Measurements from ENCODE around the gene GUCY2C.
"Not testable (repeated sequence)": the region's sequence is repeated elsewhere in the genome, so short reads cannot be mapped to it uniquely, and the experiment has no call there.

The GUCY2C gene

GRCh38 chr12:14696265-14696741 is at the start of gene GUCY2C:
Gene GUCY2C, minus strand, starts transcription at chr12:14696599. Its CDS starts 151 bp downstream, at chr12:14696448.
- Mint-ChIP-seq H3K4me3 (no peak within 1 kb of the TSS), H3K4me1 (peaks cover 4% of the 10 kb centered on the region), H3K9me3 (peaks cover 5% of the 10 kb centered on the region), H3K27me3 (ENCODE audit: low read depth, poor library complexity) (peaks cover 7% of the 10 kb centered on the region), H3K27ac (peak within 1 kb of the TSS; percentile 70), H3K36me3 (ENCODE audit: low read depth) (no peaks in the 10 kb centered on the region)
- no peak for DNase-seq
- TF ChIP-seq CTCF (IDR thresholded peaks at IDR 0.05) = no peak

- DNase-seq = no peak
- Mint-ChIP-seq H3K27me3 (ENCODE audit: low read depth, poor library complexity) (no peaks in the 10 kb centered on the region), H3K9me3 (peaks cover 63% of the 10 kb centered on the region), H3K4me3 (no peak overlapping the region), H3K27ac (no peak overlapping the region), H3K4me1 (no peaks in the 10 kb centered on the region), H3K36me3 (ENCODE audit: low read depth) (peaks cover 58% of the 10 kb centered on the region)
- no peak for TF ChIP-seq CTCF (IDR thresholded peaks at IDR 0.05)
Measured at GRCh38 chr12:14743061-14743460, 46.7 kb upstream of the GUCY2C start.

GRCh38 chr12:14741942-14742341 is 45.5 kb upstream of the GUCY2C start:
- Mint-ChIP-seq H3K36me3 (ENCODE audit: low read depth) (peaks cover 52% of the 10 kb centered on the region), H3K4me3 (no peak overlapping the region)

GRCh38 chr12:14741153-14741552 is 44.8 kb upstream of the GUCY2C start:
- Mint-ChIP-seq H3K4me3 (no peak overlapping the region), H3K27me3 (ENCODE audit: low read depth, poor library complexity) (no peaks in the 10 kb centered on the region), H3K4me1 (no peaks in the 10 kb centered on the region), H3K9me3 (peaks cover 53% of the 10 kb centered on the region), H3K36me3 (ENCODE audit: low read depth) (peaks cover 45% of the 10 kb centered on the region), H3K27ac (no peak overlapping the region)
- DNase-seq = no peak
- TF ChIP-seq CTCF (IDR thresholded peaks at IDR 0.05) = no peak

More at GRCh38 chr12:14741942-14742341, 45.5 kb upstream of the GUCY2C start:
- no peak overlapping the region for H3K27ac Mint-ChIP-seq
- no peaks in the 10 kb centered on the region for H3K4me1 Mint-ChIP-seq
- TF ChIP-seq CTCF (IDR thresholded peaks at IDR 0.05) = no peak
- no peaks in the 10 kb centered on the region for H3K27me3 Mint-ChIP-seq (ENCODE audit: low read depth, poor library complexity)
- peaks cover 55% of the 10 kb centered on the region for H3K9me3 Mint-ChIP-seq
- no peak for DNase-seq

- H3K36me3 Mint-ChIP-seq (ENCODE audit: low read depth); H3K27me3 Mint-ChIP-seq (ENCODE audit: low read depth, poor library complexity); H3K9me3 Mint-ChIP-seq; H3K27ac Mint-ChIP-seq; DNase-seq; H3K4me1 Mint-ChIP-seq; H3K4me3 Mint-ChIP-seq: not testable (repeated sequence)
Measured at GRCh38 chr12:14736441-14736840, 40.0 kb upstream of the GUCY2C start.

- TF ChIP-seq CTCF (IDR thresholded peaks at IDR 0.05) = no peak
- peaks cover 25% of the 10 kb centered on the region for H3K9me3 Mint-ChIP-seq
- H3K4me3 Mint-ChIP-seq = no peak overlapping the region
- H3K27me3 Mint-ChIP-seq (ENCODE audit: low read depth, poor library complexity) = no peaks in the 10 kb centered on the region
- H3K4me1 Mint-ChIP-seq = no peaks in the 10 kb centered on the region
- H3K27ac Mint-ChIP-seq = no peak overlapping the region
- H3K36me3 Mint-ChIP-seq (ENCODE audit: low read depth) = no peaks in the 10 kb centered on the region
- DNase-seq = no peak
Measured at GRCh38 chr12:14731821-14732220, 35.4 kb upstream of the GUCY2C start.

Measured in nephron progenitor cell (in vitro differentiated cells).